HG02571 (cell line): Measurements from ENCODE around the gene R3HDM4.

ENCODE experiments used
- ATAC-seq: cut with Tn5 transposase; IDR thresholded peaks from one replicate; pipeline ENCODE4 v1.9.1; 2021; ENCODE audit warnings: mild to moderate bottlenecking, moderate library complexity; ENCODE audit not compliant: unreplicated experiment

R3HDM4 gene

GRCh38 chr19:917323-918151, 4.5 kb upstream of the R3HDM4 start, which contains the start of gene KISS1R:
Gene KISS1R, plus strand, starts transcription at chr19:917333. Its CDS starts 170 bp downstream, at chr19:917503.
- ATAC-seq: no peak

- ATAC-seq: no peak
These were observed 3.8 kb upstream of the R3HDM4 start for GRCh38 chr19:916645-917322.

- ATAC-seq: no peak
These were observed 589 bp downstream of the R3HDM4 start for GRCh38 chr19:912181-913079.

DNA sequence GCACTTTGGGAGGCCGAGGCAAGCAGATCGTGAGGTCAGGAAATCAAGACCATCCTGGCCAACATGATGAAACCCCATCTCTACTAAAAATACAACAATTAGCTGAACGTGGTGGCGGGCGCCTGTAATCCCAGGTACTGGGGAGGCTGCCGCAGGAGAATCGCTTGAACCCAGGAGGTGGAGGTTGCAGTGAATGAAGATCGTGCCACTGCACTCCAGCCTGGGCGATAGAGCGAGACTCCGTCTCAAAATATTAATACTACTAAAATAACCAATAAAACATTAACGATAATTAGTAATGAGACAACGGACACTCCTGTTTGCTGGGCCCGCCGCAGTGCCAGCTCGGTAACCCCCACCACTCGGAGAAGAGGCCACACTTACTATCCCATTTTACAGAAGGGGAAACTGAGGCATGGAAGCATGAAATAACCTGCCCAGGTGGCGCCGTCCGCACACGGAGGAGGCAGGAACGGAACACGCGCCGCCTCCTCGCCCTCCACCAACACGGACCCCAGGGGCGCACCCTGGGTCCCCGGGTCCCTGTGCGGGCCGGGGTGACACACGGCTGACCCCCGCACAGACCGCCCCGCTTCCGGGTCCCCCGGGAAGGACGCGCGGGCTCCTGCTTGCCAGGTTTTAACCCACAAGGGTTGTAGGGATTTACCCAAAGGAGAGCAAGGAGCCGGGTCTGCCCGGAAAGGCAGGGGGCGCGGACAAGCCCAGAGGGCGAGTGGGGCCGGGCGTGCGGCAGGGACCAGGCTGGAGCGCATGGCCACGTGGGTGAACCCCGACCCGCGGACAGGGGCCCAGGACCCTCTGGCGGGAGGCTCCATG, 1.6 kb downstream of the R3HDM4 start:
- no peak for ATAC-seq

DNA sequence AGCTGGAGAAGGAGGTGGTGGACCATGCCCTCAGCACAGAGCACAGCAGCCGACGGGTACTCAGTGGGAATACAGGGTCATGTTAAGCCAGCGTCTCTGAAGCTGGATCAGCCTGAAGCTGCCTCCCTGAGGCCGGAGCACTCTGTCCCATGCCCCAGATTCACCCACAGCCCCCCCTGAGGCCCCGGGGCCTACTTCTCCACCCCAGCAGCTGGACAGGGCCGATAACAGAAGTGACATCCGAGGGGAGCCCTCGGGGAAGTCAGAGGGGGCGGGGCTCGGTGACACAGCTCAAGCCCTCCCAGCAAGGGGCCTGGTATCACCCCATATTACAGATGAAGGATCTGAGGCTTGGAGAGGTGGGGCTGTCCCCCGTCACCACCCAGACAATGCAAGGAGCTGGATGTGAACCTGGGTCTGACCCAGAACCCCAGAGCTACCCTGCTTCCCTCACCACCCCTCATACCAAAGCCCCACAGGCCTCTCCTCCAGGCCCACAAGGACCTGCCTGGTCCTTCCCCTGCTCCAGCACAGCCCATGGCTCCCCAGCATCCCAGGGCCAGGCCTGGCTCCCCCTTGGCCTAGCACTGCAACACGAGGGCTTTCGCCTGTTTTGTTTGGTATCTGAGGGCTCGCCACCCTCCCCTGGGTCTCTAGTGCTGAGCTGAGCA, 5.7 kb downstream of the R3HDM4 start:
- no peak for ATAC-seq

DNA sequence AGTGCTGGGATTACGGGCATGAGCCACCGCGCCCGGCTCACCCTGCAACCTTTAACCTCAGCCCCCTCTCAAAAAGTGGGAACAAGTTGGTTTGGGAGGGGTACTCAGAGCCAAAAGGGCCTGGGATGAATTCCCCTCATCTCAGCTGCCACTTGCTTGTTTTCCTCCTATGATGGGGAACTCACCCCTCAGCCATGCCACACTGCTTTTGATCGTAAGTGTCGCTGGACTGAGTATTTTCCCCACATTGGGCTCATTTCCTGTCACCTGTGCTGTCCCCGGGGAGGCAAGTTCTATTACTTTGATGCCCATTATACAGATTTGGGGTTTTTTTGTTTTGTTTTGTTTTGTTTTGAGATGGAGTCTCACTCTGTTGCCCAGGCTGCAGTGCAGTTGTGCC, 6.5 kb downstream of the R3HDM4 start:
- no peak for ATAC-seq

DNA sequence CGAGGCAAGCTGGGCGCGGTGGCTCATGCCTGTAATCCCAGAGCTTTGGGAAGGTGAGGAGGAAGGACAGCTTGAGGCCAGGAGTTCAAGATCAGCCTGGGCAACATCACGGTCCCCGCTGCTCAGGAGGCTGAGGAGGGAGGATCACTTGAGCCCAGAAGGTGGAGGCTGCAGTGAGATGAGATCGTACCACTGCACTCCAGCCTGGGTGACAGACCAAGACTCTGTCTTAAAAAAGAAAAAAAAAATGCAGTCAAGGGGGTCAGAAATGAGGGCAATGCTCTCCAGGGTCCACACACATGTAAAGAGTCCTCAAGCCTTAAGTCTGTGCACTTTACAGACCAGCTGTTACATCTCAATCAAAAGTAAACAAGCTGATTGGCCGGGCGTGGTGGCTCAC, 8.5 kb downstream of the R3HDM4 start:
- ATAC-seq: no peak

DNA sequence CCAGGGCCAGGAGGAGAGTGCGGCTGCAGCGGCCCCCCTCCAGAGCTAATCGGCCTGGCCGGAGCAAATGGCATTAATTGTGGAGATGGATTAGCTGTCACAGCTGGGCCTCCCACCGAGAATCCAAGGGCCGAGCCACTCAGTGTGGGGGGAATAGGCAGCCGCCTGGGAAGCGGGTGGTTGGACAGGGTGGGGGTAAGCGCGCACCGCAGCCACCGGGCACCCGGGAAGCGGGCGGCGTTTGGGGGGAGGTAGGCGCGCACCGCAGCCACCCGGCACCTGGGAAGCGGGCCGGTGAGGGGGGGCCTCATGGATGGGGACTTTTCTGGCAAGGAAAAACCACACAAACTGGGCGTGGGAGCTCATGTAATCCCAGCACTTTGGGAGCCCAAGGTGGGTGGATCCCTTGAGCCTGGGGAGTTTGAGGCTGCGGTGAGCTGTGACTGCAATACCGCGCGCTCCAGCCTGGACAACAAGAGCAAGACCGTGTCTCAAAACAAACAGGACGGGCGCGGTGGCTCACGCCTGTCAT, 9.7 kb downstream of the R3HDM4 start:
- ATAC-seq: no peak

DNA sequence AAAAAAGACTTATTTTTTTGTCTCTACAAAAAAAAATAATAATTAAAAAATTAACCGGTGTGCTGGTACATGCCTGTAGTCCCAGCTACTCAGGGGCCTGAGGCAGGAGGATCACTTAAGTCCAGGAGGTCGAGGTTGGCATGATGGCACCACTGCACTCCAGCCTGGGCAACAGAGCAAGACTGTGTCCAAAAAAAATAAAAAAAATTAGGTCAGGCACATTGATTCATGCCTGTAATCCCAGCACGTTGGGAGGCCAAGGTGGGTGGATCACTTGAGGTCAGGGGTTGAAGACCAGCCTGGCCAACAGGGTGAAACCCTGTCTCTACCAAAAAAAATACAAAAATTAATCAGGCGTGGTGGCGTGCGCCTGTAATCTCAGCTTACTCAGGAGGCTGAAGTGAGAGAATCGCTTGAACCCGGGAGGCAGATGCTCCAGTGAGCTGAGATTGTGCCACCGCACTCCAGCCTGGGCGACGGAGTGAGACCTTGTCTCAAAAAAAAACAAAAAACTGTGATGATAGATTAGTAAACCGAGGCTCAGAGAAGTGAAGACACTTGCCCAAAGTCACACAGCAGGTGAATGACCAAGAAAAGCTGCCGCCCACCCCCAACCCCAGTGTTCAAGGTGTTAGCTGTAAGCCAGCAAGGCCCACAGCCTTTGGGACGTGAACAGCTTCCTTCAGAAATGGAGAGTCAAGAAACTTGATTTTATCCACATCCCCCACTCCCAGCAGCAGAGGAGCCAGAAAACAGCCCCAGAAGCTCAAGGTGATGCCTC, 10.4 kb downstream of the R3HDM4 start:
- ATAC-seq: no peak

GRCh38 chr19:902093-902370, 11.0 kb downstream of the R3HDM4 start:
- ATAC-seq: no peak

DNA sequence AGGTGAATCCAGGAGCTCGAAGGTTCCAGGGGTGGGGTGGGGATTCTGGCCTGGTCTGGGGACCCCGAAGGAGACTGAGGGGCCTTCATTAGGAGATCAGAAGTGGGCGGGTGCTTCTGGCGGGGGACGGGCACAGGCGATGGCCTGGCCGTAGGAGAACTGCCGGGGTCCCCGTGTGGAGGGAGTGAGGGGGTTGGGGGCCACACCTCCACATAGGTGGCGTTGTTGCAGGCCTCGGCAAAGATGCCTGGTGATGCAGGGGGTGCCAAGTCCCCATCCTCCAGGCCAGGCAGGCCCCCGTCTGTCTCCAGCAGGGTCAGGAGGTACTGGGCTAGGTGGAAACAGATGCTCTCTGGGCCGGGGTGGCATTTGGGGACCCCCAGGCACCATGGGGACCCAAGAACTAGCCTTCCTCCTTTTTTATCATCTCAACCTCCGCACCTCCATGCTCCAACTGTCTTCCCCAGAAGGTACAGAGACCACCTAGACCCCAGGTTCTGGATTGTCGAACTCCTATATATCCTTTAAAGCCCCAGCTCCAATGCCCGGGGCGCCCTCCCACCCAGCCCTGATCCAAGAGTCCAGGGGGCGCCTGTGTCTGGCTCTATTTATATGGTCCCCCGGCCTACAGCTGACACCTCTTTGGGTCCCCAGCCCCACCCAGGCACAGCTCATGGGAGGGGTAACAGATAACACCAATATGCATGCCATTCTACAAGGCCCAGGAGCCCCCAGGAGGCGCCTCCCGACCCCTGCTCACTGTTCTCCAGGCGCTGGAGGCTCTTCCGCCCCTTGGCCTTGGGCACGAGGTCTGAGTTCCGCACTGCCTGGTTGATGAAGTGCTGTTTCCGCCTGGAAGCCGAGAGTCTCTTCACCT, 11.6 kb downstream of the R3HDM4 start:
- ATAC-seq: no peak

DNA sequence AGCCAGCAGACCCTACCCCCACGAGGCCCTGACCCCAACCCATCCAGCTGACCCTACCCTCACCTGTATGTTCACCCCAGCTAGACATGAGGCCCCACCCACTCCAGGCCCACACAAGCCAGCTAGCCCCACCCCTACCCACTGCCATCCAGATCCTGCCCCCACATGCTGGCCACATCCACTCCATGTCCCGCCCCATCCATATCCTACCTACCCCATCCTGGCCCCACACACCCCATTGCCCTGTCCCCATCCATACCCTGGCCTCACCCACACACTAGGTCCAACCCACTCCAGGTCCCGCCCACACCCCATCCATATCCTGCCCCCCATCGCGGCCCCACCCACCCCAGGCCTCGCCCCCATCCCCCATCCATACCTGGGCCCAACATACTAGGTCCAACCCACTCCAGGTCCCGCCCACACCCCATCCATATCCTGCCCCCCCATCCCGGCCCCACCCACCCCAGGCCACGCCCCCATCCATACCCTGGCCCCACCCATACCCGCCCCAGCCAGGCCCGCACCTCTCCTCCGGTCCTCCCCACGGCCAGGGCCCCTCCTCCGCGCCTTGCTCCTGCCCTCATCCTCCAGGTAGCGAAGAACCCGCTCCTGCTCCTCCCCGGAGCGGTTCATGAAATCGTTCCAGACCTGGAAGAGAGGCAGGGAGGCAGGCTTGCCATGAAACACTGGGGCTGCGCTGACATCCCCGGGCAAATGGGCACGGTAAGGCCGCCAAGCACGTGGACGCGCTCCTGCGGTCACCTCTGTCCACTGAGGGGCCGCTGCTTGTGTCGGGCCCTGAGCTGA, 12.5 kb downstream of the R3HDM4 start:
- no peak for ATAC-seq

- ATAC-seq: no peak
These were observed 13.0 kb downstream of the R3HDM4 start for GRCh38 chr19:900043-900301.

DNA sequence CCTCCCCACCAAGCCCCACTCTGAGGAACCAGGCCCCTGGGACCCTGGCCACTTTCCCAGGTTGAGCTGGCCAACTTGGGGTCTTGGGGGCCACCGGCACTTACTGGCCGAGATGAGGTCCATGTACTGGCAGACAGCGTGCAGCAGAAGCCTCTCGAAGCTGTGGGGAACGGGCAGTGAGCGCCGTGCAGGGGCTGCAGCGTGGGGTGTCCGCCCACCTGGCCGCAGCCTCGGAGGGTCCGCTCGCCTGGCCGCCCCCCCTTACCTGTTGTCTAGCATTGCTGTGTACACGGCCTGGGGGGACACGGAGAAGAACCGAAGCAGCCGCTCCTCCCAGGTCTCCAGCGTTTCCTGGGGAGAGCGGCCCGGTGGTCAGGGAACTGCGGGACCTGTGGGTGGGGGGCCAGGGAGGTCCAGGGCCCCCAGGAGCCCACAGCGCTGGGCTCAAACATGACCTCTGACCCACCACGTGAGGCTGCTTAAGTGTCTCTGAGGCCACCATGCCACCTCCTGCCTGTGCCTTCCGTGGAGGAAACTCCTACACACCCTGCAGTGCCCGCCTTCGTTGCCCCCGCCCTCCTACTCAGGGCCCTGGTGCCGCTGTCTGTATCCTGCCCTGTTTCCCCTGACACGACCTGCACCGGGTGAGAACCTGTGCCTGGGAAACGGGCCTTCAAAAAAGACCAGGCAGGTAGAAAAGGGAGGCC, 13.5 kb downstream of the R3HDM4 start:
- no peak for ATAC-seq

GRCh38 chr19:898663-899062, 14.4 kb downstream of the R3HDM4 start:
- ATAC-seq: no peak

DNA sequence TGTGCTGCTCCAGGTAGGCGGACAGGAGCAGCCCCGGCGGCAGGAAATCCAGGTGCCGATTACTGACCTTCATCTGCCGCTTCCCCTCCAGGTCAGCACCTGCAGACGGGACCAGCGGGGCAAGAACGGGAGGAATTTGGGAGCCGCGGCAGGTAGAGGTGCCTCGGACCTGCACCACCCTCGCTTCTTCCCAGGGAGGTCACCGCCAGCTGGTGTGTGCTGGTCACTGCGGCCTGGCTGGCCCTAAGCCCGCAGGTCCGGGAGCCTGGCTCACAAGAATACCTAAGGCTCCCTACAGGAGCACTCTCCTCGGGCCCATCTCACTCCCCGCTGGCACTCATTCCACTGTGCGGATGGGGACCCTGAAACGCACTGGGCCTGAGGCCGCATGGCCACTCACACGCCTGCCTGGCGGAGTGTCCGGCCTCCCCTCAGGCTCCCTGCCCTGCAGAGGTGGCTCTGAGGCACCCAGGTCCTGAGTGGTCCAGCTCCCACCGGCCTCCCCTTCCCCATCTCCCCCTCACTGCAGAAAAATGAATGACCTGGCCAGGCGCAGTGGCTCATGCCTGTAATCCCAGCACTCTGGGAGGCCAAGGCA, 15.5 kb downstream of the R3HDM4 start:
- no peak for ATAC-seq

DNA sequence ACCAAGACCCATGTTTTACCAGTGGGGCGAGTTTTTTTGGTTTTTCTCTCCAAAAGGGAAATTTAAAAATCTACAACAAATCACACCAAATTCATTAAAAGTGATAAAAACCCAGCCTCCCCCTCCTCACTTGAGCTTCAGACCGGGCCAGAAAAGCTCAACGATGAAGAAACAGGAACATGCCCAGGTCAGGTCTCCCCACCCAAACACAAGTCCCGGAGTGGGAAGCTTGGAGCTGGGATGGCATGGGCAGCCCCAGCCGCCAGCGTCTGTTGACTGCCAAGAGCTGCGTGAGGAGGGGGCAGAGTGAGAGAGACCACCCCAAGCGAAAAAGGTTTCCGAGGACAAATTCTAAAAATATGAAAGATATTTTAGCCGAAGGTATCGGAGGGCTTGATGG, 16.0 kb downstream of the R3HDM4 start:
- no peak for ATAC-seq
